CD14-positive monocyte (primary cell): ENCODE measurements around the gene MRPS18A. TPM values are rescaled to one million over a fixed set of nuclear protein-coding genes. Genes with fewer than 3 reads are reported as not detected.

ENCODE experiments used
- DNase-seq, 3 donors: peaks; one replicate each; pipeline ENCODE4 v3.0.0-alpha.2; 2011 to 2022
- H2AFZ ChIP-seq: 2 replicates; pipeline ENCODE4 v1.6.0; 2012; ENCODE audit warnings: mild to moderate bottlenecking, low read depth, low read length, inconsistent platforms; ENCODE audit not compliant: insufficient read depth, poor library complexity, severe bottlenecking
- H3K27ac ChIP-seq, 2 donors: 1 replicate in 1 of 2; 2 replicates in 1 of 2; pipeline ENCODE4 v1.5.1; 2012 to 2013; ENCODE audit warnings: low read length in 2 of 2, control low read depth in 1 of 2, inconsistent platforms in 1 of 2, low read depth in 1 of 2, mild to moderate bottlenecking in 1 of 2
- H3K27me3 ChIP-seq, 2 donors: one replicate each; pipeline versions ENCODE4 v1.6.0 to v1.6.1; 2011 to 2013; ENCODE audit warnings: low read length in 2 of 2; ENCODE audit not compliant: control insufficient read depth in 2 of 2, insufficient read depth in 2 of 2
- H3K36me3 ChIP-seq, 2 donors: replicated peaks in 1 of 2; 1 replicate in 1 of 2; 2 replicates in 1 of 2; pipeline versions ENCODE4 v1.5.1 to v1.6.1; 2012 to 2013; ENCODE audit warnings: low read length in 2 of 2, control low read depth in 1 of 2, inconsistent platforms in 1 of 2, mild to moderate bottlenecking in 1 of 2; ENCODE audit not compliant: insufficient read depth in 2 of 2, control insufficient read depth in 1 of 2
- H3K4me1 ChIP-seq, 2 donors: 1 replicate in 1 of 2; 2 replicates in 1 of 2; pipeline versions ENCODE4 v1.5.1 to v1.6.1; 2012 to 2013; ENCODE audit warnings: low read length in 2 of 2, control low read depth in 1 of 2, inconsistent platforms in 1 of 2, mild to moderate bottlenecking in 1 of 2, moderate library complexity in 1 of 2; ENCODE audit not compliant: insufficient read depth in 2 of 2, control insufficient read depth in 1 of 2
- H3K4me2 ChIP-seq: replicated peaks from 2 replicates; pipeline ENCODE3; 2012; ENCODE audit warnings: low read length, moderate library complexity, mild to moderate bottlenecking; ENCODE audit not compliant: poor library complexity, severe bottlenecking; ENCODE audit errors: extremely low read depth
- H3K4me3 ChIP-seq, 3 experiments: fragments of 200-600 bp in 1 of 3; sonication (generic) in 1 of 3; replicated peaks in 1 of 3; 1 replicate in 2 of 3; 2 replicates in 1 of 3; pipeline ENCODE4 v1.5.1; 2011 to 2013; ENCODE audit warnings: low read length in 3 of 3, mild to moderate bottlenecking in 3 of 3, control low read depth in 2 of 3, low read depth in 2 of 3, inconsistent platforms in 1 of 3, moderate library complexity in 1 of 3
- H3K79me2 ChIP-seq: 2 replicates; pipeline ENCODE4 v1.6.0; 2012; ENCODE audit warnings: mild to moderate bottlenecking, control low read depth, inconsistent platforms, low read length, moderate library complexity; ENCODE audit not compliant: insufficient read depth
- H3K9ac ChIP-seq: 2 replicates; pipeline ENCODE4 v1.6.0; 2017; ENCODE audit warnings: low read length, mild to moderate bottlenecking; ENCODE audit not compliant: insufficient read depth, poor library complexity, severe bottlenecking
- H3K9me3 ChIP-seq, 2 donors: replicated peaks in 1 of 2; 1 replicate in 1 of 2; 2 replicates in 1 of 2; pipeline versions ENCODE4 v1.5.1 to v1.6.1; 2012 to 2013; ENCODE audit warnings: low read length in 2 of 2, control low read depth in 1 of 2; ENCODE audit not compliant: control insufficient read depth in 1 of 2, insufficient read depth in 1 of 2
- H4K20me1 ChIP-seq: 2 replicates; pipeline ENCODE4 v1.6.0; 2012; ENCODE audit warnings: mild to moderate bottlenecking, low read length, control low read depth, moderate library complexity; ENCODE audit not compliant: insufficient read depth
- H3K27ac Mint-ChIP-seq, 7 donors: one replicate each; pipeline ENCODE4 v1.8.0; 2020; ENCODE audit warnings: mild to moderate bottlenecking in 7 of 7, mixed read lengths in 7 of 7, moderate library complexity in 6 of 7, inconsistent platforms in 2 of 7
- H3K27me3 Mint-ChIP-seq, 3 donors: one replicate each; pipeline ENCODE4 v1.8.0; 2021 to 2022; ENCODE audit warnings: low read depth in 3 of 3, mild to moderate bottlenecking in 3 of 3, mixed read lengths in 3 of 3, moderate library complexity in 3 of 3, inconsistent platforms in 1 of 3
- H3K36me3 Mint-ChIP-seq, 2 donors: one replicate each; pipeline ENCODE4 v1.8.0; 2020; ENCODE audit warnings: mixed read lengths in 2 of 2, inconsistent platforms in 1 of 2, mild to moderate bottlenecking in 1 of 2
- H3K4me1 Mint-ChIP-seq: one replicate; pipeline ENCODE4 v1.8.0; 2020; ENCODE audit warnings: mild to moderate bottlenecking, mixed read lengths
- H3K4me3 Mint-ChIP-seq, 2 donors: one replicate each; pipeline ENCODE4 v1.8.0; 2020; ENCODE audit warnings: mild to moderate bottlenecking in 2 of 2, mixed read lengths in 2 of 2, moderate library complexity in 1 of 2
- H3K9me3 Mint-ChIP-seq, 7 donors: one replicate each; pipeline ENCODE4 v1.8.0; 2020 to 2022; ENCODE audit warnings: mixed read lengths in 7 of 7, mild to moderate bottlenecking in 6 of 7, moderate library complexity in 6 of 7, inconsistent platforms in 2 of 7
- CTCF ChIP-seq: fragments of 200-600 bp; IDR thresholded peaks from one replicate; pipeline ENCODE4 v1.8.0; 2022; ENCODE audit warnings: antibody characterized with exemption, mild to moderate bottlenecking
- WGBS: methylation state at CpG from one replicate; pipeline ENCODE4 v1.1.5; 2013; ENCODE audit warnings: missing lambda C conversion rate; ENCODE audit not compliant: insufficient coverage; 5-methylcytosine and 5-hydroxymethylcytosine counted together
- intact Hi-C, 2 donors: fragments of 100-400 bp; cut with micrococcal nuclease; formaldehyde crosslinking; loops; one replicate each; pipeline versions ENCODE4 v1.15.0 to v1.15.1; 2023
- polyA plus RNA-seq, 3 donors: library from polyadenylated mRNA; depleted of rRNA in 1 of 3; unstranded in 2 of 3; stranded (reverse) in 1 of 3; fragments of 300-500 nt in 2 of 3; fragments of >200 nt in 1 of 3; fragmentation: Illumina TruSeq in 2 of 3; gene quantifications; 1 replicate in 2 of 3; 2 replicates in 1 of 3; pipeline ENCODE4 v1.2.3, GENCODE V29; 2012 to 2021

Gene MRPS18A
- polyA plus RNA-seq, 3 donors, result 17.3 to 45.3 (median 41.4) TPM

GRCh38 chr6:43676962-43677606 is 10.5 kb downstream of the MRPS18A start:
- no peak overlapping the region for H3K4me2 ChIP-seq
- Mint-ChIP-seq H3K27me3 (peaks cover 0 to 2% (median 0%) of the 10 kb centered on the region in 3 donors), H3K4me1 (no peaks in the 10 kb centered on the region), H3K9me3 (no peaks in the 10 kb centered on the region), H3K27ac (no peak overlapping the region), H3K36me3 (peaks cover 83 to 98% of the 10 kb centered on the region in 2 donors), H3K4me3 (no peak overlapping the region)
- TF ChIP-seq CTCF, result no peak
- H2AFZ ChIP-seq, result no peak overlapping the region
- 97% methylated on average over 4 of the region's 7 CpGs for WGBS
- intact Hi-C loops, result no loop called here
- peaks cover 15% of the 10 kb centered on the region for H3K79me2 ChIP-seq
- no peaks in the 10 kb centered on the region for H3K9me3 ChIP-seq
- no peaks in the 10 kb centered on the region for H3K4me1 ChIP-seq
- H3K27ac ChIP-seq, result no peak overlapping the region
- no peaks in the 10 kb centered on the region for H3K27me3 ChIP-seq
- peaks cover 38% of the 10 kb centered on the region for H4K20me1 ChIP-seq
- H3K36me3 ChIP-seq, result peaks cover 90 to 100% of the 10 kb centered on the region in 2 donors
- H3K9ac ChIP-seq, result no peak overlapping the region
- no peak for DNase-seq
- H3K4me3 ChIP-seq, result no peak overlapping the region

- no peak overlapping the region for H3K4me3 Mint-ChIP-seq
- Histone ChIP-seq H3K36me3 (peaks cover 88 to 100% of the 10 kb centered on the region in 2 donors), H2AFZ (no peak overlapping the region), H3K27me3 (no peaks in the 10 kb centered on the region), H3K4me3 (no peak overlapping the region), H3K9me3 (no peaks in the 10 kb centered on the region), H3K79me2 (no peaks in the 10 kb centered on the region), H3K4me2 (no peak overlapping the region), H3K4me1 (no peaks in the 10 kb centered on the region), H3K9ac (no peak overlapping the region), H3K27ac (no peak overlapping the region), H4K20me1 (peaks cover 19% of the 10 kb centered on the region)
- 100% methylated on average over 8 of the region's 8 CpGs for WGBS
- DNase-seq, result no peak
- H3K4me1 Mint-ChIP-seq, result no peaks in the 10 kb centered on the region
- H3K9me3 Mint-ChIP-seq, result no peaks in the 10 kb centered on the region
- H3K27ac Mint-ChIP-seq, result no peak overlapping the region
- peaks cover 87 to 100% of the 10 kb centered on the region in 2 donors for H3K36me3 Mint-ChIP-seq
- intact Hi-C loops, result no loop called here
- peaks cover 1 to 2% (median 1%) of the 10 kb centered on the region in 3 donors for H3K27me3 Mint-ChIP-seq
- no peak for TF ChIP-seq CTCF
Observed at GRCh38 chr6:43674921-43675320, 12.7 kb downstream of the MRPS18A start.
